ENCODE results near the gene RPS3A. TPM values are rescaled to one million over a fixed set of nuclear protein-coding genes. Genes with fewer than 3 reads are reported as not detected.

Gene RPS3A
- total and polyA plus RNA-seq, 2 donors (not counting 3 experiments of a cell fraction or from before 2014, with no cell fraction given) = 1,367 to 1,494 TPM

GRCh38 chr4:151110236-151110635 is 10.8 kb downstream of the RPS3A start:
- Histone ChIP-seq H3K27ac (ENCODE audit: insufficient read depth, low read depth, low read length) (no peak overlapping the region), H3K4me2 (ENCODE audit: insufficient read depth, low read length) (no peak overlapping the region), H3K4me1 (ENCODE audit: control insufficient read depth, extremely low read depth, insufficient read depth, low read length) (no peaks in the 10 kb centered on the region), H3K36me3 (ENCODE audit: control insufficient read depth in 2 of 2, extremely low read depth in 1 of 2, insufficient read depth in 2 of 2, low read length in 2 of 2) (peaks cover 0 to 22% of the 10 kb centered on the region in 2 experiments), H3K79me2 (ENCODE audit: control insufficient read depth, insufficient read depth, low read length) (no peaks in the 10 kb centered on the region), H3K4me3 (replicated peaks in 1 of 3; ENCODE audit: insufficient read depth in 1 of 3, low read depth in 1 of 3, low read length in 3 of 3) (no peak overlapping the region), H4K20me1 (replicated peaks; ENCODE audit: control insufficient read depth, extremely low read depth, insufficient read depth, low read length) (no peaks in the 10 kb centered on the region), H2AFZ (ENCODE audit: low read depth, low read length) (no peak overlapping the region), H3K9me3 (replicated peaks; ENCODE audit: control insufficient read depth, insufficient read depth, low read length) (no peaks in the 10 kb centered on the region), H3K9me1 (replicated peaks; ENCODE audit: control insufficient read depth, extremely low read depth, insufficient read depth, low read length) (no peaks in the 10 kb centered on the region), H3K27me3 (ENCODE audit: control insufficient read depth in 2 of 2, insufficient read depth in 2 of 2, low read length in 2 of 2) (no peaks in the 10 kb centered on the region), H3K9ac (replicated peaks; ENCODE audit: extremely low read depth, insufficient read depth, low read length) (no peak overlapping the region)
- FAIRE-seq (no peak), DNase-seq (ENCODE audit: low read depth, low spot score) (no peak)
- no peak for TF ChIP-seq POLR2A (IDR thresholded peaks at IDR 0.05; ENCODE audit: low read depth, low read length)
- TF ChIP-seq GATA2 (IDR thresholded peaks at IDR 0.05; ENCODE audit: insufficient read depth, insufficient read length, low read depth, low read length) = no peak
- no peak for TF ChIP-seq CTCF (IDR thresholded peaks at IDR 0.05; ENCODE audit: extremely low read depth in 1 of 2, insufficient read depth in 1 of 2, low read depth in 1 of 2, low read length in 2 of 2)
- TF ChIP-seq FOS (IDR thresholded peaks at IDR 0.05; ENCODE audit: borderline replicate concordance, insufficient read depth, low read length) = no peak
- TF ChIP-seq JUN (IDR thresholded peaks at IDR 0.05; ENCODE audit: borderline replicate concordance, insufficient read depth, insufficient read length, low read depth) = no peak
- no peak for TF ChIP-seq POLR2AphosphoS5 (IDR thresholded peaks at IDR 0.05; ENCODE audit: insufficient read depth, low read depth, low read length)
- no peak for TF ChIP-seq MAX (IDR thresholded peaks at IDR 0.05; ENCODE audit: insufficient read depth, insufficient read length)
- TF ChIP-seq MYC (IDR thresholded peaks at IDR 0.05; ENCODE audit: low read depth, low read length) = no peak
- TF ChIP-seq EZH2 (IDR thresholded peaks at IDR 0.05; ENCODE audit: borderline replicate concordance, low read depth, low read length, severe bottlenecking) = no peak
- no TSS peak for BruUV-seq (replicated peaks)
- dilution Hi-C loops (cut with MboI; ENCODE audit: extremely low pct_ligation_motif_present, low sequenced_read_pairs) (no loop called here), intact Hi-C loops (cut with micrococcal nuclease) (no loop called here)
- POLR2A ChIA-PET = no interaction called here
- CTCF ChIA-PET = no interaction called here

Data from endothelial cell of umbilical vein (primary cell).